ENCODE data around the gene ATF6.
"Not testable (repeated sequence)": the region's sequence is repeated elsewhere in the genome, so short reads cannot be mapped to it uniquely, and the experiment has no call there.

Gene ATF6

DNA sequence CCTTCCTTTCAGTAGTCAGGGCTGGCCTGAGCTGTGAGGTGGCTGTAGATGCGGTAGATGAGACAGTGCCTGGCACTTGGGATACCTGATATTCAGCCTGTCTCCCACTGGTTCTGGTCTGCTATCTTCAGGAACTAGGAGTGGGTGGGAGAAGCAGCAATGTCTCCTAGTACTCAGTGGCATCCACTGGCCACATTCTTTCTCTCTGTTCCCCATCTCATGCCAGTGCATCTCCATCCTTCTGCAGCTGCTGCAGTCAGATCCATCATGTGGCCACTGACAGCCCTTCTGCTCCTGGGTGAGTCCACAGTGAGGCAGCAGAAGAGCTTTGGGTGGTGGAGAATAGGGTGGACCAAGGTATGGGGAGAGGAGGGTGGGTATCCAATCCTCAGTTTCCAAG lies 43.7 kb upstream of the ATF6 start:
- DNase-seq (ENCODE audit: insufficient read length, low spot score) (no peak), FAIRE-seq (no peak)
- TF ChIP-seq, protein P1, sequence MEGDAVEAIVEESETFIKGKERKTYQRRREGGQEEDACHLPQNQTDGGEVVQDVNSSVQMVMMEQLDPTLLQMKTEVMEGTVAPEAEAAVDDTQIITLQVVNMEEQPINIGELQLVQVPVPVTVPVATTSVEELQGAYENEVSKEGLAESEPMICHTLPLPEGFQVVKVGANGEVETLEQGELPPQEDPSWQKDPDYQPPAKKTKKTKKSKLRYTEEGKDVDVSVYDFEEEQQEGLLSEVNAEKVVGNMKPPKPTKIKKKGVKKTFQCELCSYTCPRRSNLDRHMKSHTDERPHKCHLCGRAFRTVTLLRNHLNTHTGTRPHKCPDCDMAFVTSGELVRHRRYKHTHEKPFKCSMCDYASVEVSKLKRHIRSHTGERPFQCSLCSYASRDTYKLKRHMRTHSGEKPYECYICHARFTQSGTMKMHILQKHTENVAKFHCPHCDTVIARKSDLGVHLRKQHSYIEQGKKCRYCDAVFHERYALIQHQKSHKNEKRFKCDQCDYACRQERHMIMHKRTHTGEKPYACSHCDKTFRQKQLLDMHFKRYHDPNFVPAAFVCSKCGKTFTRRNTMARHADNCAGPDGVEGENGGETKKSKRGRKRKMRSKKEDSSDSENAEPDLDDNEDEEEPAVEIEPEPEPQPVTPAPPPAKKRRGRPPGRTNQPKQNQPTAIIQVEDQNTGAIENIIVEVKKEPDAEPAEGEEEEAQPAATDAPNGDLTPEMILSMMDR (IDR thresholded peaks at IDR 0.05; ENCODE audit: insufficient read depth, missing control alignments), result no peak

DNA sequence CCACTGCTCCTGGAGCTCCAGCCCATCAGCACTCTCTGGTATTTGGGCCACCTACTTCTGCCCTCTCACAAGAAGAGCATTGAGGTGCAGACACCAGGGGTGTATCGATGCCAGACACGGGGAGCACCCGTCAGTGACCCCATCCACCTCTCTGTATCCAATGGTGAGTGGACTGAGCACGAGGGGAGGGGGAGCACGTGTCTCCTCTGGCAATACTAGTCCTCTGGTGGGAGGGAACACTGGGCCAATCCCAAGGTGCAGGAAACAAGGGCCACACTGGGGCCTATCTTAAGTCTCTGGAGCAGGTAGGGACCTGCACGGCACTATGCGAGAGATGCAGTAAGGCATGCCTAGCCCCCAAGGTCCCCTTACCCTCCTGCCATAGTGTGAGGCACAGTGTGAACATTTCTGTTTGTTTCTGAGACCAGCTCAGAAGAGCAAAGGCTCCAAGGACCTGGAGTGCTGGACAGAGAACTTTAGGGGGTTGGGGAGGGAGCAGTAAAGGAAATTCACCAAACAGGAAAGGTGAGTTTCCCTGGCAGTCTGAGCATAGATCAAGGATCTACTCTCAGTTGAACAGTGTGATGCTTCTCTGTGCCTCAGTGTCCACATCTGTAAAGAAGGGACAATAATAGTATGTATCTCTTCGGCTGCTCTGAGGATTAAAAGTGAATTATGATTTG lies 42.5 kb upstream of the ATF6 start:
- DNase-seq (ENCODE audit: insufficient read length, low spot score), result no peak
- TF ChIP-seq, protein P1 (IDR thresholded peaks at IDR 0.05; ENCODE audit: insufficient read depth, missing control alignments), result no peak
- no peak for FAIRE-seq

DNA sequence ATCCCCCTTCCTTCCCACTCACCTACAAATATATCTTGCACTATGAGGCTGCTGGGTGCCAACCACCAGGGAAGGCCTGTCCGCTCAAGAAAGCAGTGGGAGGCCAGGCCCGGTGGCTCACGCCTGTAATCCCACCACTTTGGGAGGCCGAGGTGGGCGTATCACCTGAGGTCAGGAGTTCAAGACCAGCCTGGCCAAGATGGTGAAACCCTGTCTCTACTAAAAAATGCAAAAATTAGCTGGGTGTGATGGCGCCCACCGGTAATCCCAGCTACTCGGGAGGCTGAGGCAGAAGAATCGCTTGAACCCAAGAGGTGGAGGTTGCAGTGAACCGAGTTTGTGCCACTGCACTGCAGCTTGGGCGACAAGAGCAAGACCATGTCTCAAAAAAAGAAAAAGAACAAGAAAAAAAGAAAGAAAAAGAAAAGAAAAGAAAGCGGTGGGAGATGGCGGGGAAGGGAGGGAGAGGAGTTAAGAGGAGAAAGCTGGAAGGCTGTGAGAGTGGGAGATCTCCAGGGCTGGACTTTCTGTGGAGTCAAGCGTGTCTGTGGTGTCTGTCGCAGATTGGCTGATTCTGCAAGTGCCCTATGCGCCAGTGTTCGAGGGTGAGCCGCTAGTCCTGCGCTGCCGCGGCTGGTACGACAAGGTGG lies 40.7 kb upstream of the ATF6 start:
- FAIRE-seq; DNase-seq (ENCODE audit: insufficient read length, low spot score): not testable (repeated sequence)

DNA sequence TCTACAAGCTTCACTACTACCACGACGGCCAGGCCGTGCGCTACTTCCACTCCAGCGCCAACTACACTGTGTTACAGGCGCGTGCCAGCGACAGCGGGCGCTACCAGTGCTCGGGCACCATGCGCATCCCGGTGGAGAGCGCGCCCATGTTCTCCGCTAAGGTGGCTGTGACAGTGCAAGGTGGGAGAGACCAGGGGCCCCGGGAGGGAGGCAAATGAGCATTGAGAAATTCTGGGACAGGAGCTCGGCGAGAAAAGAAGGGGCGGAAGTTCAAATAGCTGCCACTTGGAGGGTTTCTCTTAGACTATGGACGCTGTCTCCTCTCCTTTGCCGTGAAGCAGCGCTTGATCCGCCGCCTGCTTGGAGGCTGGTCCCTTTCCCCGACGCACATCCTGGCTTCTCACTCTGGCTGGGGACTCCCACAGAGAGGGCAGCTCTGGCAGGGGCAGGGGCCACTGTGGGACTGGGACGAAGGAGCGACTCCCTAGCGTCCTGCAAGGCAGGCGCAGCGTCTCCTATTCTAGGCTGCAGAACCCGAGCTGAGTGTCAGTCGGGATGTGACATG lies 40.1 kb upstream of the ATF6 start:
- DNase-seq (ENCODE audit: insufficient read length, low spot score) (no peak), FAIRE-seq (no peak)
- TF ChIP-seq, protein P1 (IDR thresholded peaks at IDR 0.05; ENCODE audit: insufficient read depth, missing control alignments), result no peak

DNA sequence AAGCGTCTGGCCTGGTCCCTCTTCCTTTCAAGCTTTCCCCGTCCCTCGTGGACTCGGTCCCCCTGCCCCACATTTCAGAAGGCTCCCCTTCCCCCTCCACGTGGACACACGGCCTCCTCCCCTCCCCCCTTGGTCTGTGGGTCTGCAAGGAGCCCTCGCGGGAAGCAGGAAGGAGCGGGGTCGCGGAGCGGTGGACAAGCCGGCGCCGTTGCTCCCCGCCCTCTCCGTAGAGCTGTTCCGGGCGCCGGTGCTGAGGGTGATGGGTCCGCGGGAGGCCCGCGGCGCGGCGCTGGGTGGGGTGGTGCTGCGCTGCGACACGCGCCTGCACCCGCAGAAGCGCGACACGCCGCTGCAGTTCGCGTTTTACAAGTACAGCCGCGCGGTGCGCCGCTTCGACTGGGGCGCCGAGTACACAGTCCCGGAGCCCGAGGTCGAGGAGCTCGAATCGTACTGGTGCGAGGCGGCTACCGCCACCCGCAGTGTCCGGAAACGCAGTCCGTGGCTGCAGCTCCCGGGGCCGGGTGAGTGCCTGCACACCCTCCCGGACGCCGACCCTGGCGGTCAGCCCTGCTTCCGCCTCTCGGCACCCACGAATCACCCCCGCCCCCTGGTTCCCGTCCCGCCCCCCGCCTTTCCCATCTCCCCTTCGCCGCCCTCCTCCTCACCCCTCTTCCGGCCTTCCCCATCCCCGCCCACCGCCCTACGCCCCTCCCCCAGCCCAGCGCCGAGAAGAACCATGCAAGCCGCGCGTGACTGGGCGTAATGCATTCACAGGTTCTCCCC lies 39.5 kb upstream of the ATF6 start:
- DNase-seq (ENCODE audit: insufficient read length, low spot score), result peak; percentile 79
- TF ChIP-seq, protein P1 (IDR thresholded peaks at IDR 0.05; ENCODE audit: insufficient read depth, missing control alignments), result no peak
- FAIRE-seq, result no peak

DNA sequence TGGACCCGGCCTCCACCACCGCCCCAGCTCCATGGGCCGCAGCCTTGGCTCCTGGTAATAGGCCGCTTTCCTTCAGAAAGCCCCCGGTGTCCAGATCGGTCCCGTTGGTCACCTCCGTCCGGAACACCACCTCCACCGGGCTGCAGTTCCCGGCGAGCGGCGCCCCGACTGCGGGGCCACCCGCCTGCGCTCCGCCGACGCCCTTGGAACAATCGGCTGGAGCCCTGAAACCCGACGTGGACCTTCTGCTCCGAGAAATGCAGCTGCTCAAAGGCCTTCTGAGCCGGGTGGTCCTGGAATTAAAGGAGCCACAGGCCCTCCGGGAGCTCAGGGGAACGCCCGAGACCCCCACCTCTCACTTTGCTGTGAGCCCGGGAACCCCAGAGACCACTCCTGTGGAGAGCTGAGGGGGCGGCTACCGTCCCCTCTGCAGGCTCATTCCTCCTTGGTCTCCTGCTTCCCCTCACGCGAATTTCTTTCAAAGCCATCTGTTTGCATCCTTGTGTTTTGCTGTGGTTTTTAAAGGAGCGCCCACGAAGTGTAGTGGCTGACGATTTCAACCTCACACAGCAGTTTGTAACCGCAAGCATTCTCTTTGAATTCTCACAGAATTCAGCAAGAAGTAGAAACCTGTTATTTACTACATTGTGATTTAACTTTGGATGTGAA lies 38.7 kb upstream of the ATF6 start:
- FAIRE-seq (no peak), DNase-seq (ENCODE audit: insufficient read length, low spot score) (no peak)
- TF ChIP-seq, protein P1 (IDR thresholded peaks at IDR 0.05; ENCODE audit: insufficient read depth, missing control alignments), result no peak

Measured in D721Med (cell line).